MV-4-11 (cell line): ENCODE results near the gene S1PR2.
"Not testable (repeated sequence)": the region's sequence is repeated elsewhere in the genome, so short reads cannot be mapped to it uniquely, and the experiment has no call there.

Experiments used
- DNase-seq: peaks from one replicate; lab custom pipeline; 2025; lab: John Stamatoyannopoulos, UW

The S1PR2 gene

GRCh38 chr19:10223488-10224213, 7.5 kb downstream of the S1PR2 start:
- DNase-seq: no peak

DNA sequence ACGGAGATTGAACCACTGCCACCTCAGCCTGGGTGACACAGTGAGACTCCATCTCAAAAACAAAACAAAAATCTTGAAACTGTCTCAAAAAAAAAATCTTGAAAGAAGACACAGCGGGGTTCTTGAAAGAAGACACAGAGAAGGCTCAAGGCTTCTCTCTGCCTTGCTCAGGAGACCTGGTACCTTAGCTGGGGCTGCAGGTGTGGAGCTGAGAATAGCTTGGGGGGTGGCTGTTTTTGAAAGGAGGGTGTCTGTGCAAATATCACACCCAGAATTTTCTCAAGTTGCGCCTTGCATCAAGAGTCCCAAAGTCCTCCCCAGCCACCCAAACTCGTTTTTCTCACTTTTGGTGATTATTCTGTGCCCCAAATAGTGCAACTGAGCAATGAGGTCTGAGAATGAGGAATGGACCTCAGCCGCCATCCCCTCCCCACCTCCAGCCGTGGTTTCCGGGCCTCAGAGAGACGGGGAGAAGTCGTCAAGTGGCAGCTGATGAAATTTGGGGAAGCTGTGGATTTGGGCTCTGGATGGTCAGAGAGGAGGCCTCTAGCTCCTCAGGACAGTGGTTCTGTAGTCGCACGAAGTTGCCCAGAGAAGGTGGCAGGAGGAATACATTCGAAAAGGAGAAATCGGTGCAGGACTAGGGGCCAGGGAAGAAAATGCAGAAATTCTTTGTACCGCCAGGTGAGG, 8.8 kb downstream of the S1PR2 start:
- DNase-seq: peak; percentile 77

DNA sequence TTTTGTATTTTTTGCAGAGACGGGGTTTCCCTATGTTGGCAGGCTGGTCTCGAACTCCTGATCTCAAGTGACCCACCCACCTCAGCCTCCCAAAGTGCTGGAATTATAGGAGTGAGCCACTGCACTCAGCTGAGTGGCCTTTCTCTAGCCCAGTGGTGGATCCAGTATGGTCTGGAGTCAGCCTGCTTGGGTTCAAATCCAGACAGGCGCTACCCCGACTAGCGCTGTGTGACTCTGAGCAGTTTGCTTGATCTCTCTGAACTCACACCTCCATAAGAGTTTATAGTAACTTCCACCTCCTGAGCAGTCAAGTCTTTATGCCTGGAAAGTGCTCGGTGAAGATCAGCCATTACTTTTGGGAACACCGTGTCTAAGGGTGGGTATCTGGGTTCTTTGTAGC, 10.4 kb downstream of the S1PR2 start:
- no peak for DNase-seq

- DNase-seq: peak; percentile 34
Observed at GRCh38 chr19:10219678-10220077, 11.5 kb downstream of the S1PR2 start.

DNA sequence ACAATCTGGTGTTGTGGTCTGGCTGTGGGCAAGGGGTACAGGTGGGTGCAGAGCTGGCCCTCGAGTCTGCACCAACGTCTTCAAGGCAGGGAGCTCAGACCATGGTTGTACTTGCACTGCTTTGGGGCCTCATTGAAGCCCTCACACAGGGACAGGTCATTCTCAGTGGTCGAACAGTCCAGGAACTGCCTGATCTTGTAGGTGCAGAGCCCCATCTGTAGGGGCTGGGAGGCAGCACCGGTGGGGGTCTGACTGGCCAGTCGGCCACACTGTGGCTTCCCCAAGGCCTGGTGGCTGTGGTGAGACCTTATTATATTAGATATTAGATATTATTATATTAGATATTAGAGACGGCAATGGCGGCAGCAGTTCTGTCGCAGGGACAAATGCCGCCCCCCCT, 14.0 kb downstream of the S1PR2 start:
- DNase-seq: no peak

DNA sequence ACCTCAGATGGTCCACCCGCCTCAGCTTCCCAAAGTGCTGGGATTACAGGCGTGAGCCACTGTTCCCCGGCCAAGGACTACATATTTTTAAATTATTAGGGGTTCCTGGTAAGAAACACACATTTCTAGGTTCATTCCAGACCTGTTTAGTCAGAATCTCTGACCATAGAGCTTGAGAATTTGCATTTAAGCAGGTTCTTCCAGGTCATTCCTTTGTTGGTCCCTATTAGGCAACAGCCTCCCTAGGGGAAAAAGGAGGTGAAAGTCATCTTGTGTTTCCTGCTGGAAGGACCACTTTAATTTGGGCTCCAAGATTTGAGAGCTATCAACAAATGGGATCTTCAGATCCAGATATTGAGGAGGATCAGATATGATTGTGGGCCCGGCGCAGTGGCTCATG, 16.3 kb downstream of the S1PR2 start:
- DNase-seq: no peak

DNA sequence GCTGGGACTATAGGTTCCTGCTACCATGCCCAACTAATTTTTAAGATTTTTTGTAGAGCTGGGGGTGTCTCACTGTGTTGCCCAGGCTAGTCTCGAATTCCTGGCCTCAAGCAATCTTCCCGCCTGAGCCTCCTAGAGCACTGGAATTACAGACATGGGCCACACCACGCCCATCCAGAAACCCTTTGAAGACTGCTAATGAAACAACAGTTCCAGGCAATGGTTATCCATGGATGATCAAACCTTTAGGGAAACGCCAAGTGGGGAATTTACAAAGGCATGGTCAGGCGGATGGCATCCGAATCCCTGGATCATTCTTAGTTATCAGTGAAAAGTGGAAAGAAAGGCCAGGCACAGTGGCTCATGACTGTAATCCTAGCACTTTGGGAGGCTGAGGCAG, 19.4 kb downstream of the S1PR2 start:
- DNase-seq: no peak

DNA sequence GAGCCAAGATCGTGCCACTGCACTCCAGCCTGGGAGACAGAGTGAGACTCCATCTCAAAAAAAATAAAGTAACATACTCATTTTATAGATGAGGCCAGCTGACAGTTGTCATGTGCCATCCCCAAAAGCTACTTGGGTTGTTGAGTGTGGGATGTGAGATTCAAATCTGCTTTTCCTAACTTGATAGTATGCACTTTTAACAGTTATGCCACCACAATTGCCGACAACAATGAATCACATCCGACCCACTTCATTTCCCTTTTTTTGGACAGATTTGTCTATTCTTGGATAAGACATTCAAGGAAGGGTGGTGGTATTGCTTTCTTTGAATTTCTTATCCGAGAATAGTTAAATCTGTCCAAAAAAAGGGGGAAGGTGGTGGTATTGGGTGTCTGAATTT, 20.1 kb downstream of the S1PR2 start:
- peak; percentile 94 for DNase-seq

DNA sequence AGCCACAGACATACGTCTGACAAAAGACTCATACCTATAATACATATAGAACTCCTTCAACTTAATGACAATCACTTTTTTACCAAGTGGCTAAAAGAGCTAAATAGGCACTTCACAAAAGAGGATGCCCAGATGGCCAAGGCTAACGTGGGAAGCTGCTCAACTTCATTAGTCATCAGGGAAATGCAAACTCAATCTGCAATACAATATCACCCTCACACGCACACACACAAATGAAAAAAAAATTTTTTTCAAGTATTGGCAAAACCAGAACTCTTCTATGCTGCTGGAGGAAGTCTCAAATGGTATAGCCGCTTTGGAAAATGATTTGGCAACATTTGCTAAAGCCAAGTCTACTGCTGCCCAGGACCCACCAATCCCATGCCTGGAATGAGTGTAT, 21.8 kb downstream of the S1PR2 start:
- DNase-seq: peak; percentile 82

DNA sequence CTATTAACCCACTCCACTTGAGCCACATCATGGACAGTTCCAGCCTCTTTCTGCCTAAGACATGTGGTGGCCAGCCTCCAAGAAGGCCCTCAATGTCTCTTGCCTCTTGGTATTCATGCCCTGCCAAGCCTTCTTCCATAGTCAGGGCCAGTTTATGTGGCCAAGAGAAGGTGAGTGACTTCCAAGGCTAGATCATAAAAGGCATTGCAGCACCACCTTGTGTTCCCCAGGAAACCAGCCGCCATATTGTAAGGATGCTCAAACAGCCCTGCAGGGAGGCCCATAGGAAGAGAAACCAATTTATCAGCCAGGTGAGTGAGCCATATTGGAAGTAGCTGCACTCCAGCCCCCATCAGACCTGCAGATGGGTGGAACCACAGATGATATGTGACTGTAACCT, 24.1 kb downstream of the S1PR2 start:
- peak; percentile 34 for DNase-seq

DNA sequence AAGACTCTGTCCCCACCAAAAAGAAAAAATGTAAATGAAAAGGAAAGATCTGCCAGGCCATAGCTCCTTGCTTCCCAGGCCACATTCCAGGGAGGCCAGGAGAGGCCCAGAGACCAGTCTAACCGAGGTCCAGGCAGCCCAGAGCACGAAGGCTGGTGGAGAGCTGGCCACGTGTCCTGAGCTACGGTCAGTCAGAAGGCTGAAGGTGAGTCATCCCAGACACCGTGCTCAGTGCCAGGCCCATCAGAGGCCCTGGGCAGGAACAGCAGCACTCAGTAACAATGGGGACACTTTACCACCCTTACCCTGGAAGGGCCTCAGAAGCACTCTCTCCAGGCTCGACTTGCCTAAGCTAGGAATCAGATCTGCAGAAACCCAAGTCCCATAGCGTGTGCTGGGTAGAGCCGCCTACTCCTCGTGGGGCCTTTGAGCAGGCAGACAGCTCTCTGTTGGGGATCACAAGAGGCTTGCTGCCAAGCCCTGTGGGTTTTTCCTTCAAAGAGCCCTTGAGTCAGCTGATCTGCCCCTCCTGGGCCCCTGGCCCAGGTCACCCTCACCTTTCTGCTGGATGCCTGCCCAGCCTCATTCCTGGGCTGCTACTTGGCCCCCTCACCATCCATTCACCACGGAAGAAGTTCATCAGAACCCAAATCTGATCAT, 24.8 kb downstream of the S1PR2 start:
- no peak for DNase-seq

GRCh38 chr19:10205636-10206035, 25.5 kb downstream of the S1PR2 start:
- no peak for DNase-seq

- no peak for DNase-seq
Observed at GRCh38 chr19:10203686-10204085, 27.4 kb downstream of the S1PR2 start.

GRCh38 chr19:10201176-10201575, 30.0 kb downstream of the S1PR2 start:
- no peak for DNase-seq

GRCh38 chr19:10200101-10200500, 31.0 kb downstream of the S1PR2 start:
- not testable (repeated sequence) for DNase-seq

- DNase-seq: peak; percentile 86
Observed at GRCh38 chr19:10198889-10199644, 32.1 kb downstream of the S1PR2 start.

DNA sequence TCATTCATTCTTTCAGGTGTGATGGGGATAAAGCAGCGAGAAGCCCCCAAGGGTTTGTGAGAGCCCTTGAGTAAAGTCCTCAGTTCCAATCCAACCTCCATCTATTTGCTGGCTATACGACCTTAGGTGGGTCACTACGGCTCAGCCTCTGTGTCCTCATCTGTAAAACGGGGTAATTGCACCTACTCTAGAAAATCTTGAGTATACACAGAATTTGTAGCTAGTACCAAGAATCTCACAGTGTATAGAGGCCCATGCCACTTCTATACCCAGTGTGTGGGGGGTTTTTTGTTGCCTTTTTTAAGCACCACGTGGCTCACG, 36.0 kb downstream of the S1PR2 start:
- DNase-seq: no peak

GRCh38 chr19:10194500-10195198, 36.5 kb downstream of the S1PR2 start, which contains the start of gene DNMT1:
DNMT1 (minus strand) TSS chr19:10194953; CDS start chr19:10194899, 54 bp downstream.
- peak; percentile 98 for DNase-seq

DNA sequence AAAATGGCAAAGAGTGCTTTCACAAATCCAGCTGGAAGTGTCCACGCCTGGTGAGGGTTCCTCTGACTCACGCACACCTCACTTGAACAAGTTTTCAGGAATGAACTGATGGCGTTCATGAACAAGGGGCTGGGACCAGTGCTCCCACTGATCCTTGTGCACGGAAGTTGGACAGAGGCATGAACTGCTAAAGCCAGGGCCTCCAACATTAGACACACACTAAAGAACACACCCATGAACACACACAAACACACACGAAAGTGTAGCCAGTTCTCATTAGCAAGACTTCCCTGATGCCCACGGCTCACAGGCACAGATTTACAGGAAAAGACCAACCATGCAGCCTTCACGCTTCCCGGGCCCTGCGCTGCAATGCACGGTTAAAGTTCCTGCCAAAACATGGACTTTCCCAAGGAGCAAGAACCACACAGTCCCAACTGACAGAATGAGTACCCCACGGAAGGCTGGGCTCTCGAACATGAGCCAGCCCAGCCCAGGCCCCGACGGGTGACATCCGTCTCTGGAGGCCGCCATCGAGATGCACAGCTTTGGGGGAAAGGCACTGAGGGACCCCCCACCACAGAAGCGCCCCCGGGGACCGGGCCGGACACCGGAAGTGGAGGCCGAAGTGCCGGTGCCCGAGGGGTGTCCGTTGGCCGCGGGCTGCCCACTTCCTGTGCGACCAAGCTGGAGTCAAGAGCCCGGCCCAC, 37.2 kb downstream of the S1PR2 start:
- no peak for DNase-seq

DNA sequence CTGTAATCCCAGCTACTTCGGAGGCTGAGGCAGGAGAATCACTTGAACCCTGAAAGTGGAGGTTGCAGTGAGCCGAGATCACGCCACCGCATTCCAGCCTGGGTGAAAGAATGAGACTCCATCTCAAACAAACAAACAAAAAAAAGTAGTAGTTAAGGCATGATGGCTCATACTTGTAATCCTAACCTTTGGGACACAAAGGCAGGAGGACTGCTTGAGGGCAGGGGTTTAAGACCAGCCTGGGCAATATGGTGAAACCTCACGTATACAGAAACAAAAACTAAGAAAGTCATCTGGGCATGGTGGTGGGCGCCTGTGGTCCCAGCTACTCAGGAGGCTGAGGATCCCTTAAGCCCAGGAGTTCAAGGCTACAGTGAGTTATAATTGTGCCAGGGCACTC, 38.2 kb downstream of the S1PR2 start:
- no peak for DNase-seq

DNA sequence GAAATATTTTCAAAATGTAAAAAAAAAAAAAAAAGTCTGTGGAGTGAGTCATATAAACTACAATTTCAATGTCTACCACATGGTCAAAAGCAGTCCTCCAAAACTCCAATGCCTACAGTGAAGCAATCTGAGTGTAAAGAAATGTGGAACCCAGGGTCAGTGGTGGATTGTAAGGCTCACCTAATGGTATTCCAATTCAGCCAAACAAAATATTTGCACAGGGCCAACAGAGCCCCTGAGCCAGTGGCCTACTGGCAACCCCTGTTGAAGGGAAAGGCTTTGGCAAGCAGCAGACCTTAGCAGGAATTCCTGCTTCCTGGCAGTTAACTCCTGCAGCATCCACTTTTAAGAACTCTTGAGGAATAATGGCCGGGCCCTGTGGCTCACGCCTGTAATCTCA, 39.8 kb downstream of the S1PR2 start:
- DNase-seq: peak; percentile 44
